CD4-positive, alpha-beta T cell treated with Interleukin-4 for 4 hours (primary cell): ENCODE data around the gene UBE2V1.
"Not testable (repeated sequence)": the region's sequence is repeated elsewhere in the genome, so short reads cannot be mapped to it uniquely, and the experiment has no call there.

ENCODE experiments used
- DNase-seq: peaks from one replicate; pipeline ENCODE4 v3.0.0-alpha.2; 2020

Gene UBE2V1

DNA sequence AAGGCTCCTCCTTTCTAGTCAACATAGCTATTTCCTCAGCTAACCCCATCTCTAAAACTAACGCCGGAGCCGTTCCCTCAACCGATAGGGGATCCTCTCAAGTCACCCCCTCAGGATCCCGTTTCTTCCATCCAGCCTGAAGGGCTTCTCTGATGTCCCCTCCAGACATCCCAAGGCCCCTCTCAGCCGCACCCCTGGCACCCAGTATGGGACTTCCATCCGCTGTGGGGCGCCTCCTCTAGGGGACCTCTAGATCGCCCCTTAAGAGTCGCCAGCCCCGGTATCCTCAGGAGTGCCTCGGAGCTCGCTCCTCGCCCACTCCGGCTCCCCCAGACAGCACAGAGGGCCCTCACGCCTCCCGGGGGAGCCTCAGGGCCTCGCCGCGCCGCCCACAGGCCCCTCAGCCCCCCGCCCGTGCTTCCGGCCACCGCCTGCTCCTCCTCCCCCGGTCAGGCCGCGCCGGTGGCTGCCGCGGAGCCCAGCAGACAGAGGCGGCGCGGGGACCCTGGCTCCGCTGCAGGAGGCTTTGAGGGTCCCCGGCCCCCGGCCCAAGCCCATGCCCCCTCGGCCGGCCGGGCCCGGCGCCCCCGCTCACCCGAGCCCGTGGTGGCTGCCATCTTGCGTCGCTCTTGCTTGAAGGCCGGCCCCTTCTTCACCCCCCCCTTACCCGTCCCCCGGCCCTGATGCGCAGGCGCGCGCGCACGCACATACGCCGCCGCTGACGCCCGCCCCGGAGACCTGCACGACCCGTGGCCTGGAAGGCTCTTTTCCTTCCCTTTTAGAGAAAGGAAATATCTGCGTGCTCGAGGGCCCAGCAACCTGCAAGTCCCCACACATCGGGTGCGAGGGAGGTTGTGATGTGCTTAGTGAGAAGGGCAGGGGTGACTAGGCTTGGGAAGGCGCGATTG lies at the start of gene UBE2V1:
UBE2V1 (minus strand) TSS at position 639 of the 908 bp plus-strand sequence; CDS start at position 617, 22 bp downstream.
- peak; percentile 86 for DNase-seq

DNA sequence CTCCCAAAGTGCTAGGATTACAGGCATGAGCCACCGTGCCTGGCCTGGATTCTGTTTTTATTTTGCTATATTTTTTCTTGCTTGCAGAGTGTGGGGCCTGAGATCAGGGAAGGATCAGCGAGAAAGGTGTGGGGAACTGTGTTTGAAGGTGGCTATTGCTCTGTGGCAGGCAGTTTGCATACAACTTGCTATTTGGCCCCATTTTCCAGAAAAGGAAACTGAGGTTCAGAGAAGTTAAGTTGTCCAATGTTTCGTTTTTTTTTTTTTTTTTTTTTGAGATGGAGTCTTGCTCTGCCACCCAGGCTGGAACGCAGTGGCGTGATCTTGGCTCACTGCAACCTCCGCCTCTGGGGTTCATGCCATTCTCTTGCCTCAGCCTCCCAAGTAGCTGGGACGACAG lies 48.5 kb upstream of the UBE2V1 start:
- not testable (repeated sequence) for DNase-seq

DNA sequence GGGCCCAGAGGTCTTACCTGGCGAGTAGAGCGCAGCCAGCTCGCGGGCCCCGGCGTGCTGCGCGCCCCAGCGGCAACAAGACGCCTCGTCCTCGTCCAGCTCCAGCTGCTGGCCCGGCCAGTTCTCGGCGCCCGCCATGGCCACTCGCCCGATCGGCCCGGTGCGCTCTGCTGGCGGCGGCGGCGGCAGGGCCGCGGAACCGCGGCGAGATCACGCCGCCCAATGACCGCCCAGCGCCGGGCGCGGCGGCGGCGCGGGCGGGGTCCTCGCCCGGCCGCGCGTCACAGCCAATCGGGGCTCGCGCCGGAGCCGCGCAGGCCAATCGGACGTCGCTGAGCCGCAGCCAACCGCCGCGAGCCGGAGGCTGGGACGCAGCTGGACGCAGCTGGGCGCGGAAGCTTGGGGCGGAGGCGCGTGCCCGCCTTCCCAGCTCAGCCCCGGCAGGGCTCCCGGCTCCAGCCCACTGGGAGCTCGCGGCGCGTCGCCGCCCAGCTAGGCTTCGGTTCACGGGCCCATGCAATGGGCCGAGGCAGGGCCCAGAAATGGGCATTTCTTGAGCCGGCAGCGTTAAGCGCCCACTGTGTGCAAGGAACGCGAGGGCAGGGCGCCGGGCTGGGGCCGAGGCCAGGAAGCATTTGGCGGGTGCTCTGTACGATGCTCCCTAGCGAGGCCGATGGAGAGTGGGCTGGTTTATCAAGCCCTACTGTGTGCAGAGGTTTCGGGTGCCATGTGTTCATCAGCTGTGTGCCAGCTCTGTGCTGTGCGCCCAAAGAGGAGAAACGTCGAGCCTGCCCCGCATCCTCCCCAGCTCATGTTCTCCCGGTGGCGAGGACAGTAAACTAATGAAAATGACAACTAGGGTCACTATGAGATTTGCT lies 40.8 kb upstream of the UBE2V1 start, which contains the start of gene PEDS1:
PEDS1 (minus strand) TSS at position 224 of the 878 bp plus-strand sequence; CDS start at position 138, 86 bp downstream.
- DNase-seq, result peak; percentile 76

DNA sequence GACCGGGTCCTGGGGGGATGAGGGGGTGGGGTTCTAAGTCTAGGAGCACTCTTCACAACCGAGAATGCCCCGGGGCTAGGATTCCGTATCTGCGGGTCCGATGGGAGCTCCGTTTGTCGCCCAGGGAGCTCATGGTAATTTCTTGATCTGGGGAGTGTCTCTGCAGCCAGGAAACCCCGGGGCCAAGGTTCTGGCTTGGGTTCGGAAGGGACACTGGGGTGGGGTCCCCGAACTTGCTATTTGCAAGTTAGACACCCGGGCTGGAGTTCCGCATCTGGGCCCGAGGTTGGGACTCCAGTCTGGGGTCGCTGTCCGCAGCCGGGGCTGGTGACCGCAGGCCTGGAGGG lies 40.2 kb upstream of the UBE2V1 start:
- DNase-seq, result no peak

DNA sequence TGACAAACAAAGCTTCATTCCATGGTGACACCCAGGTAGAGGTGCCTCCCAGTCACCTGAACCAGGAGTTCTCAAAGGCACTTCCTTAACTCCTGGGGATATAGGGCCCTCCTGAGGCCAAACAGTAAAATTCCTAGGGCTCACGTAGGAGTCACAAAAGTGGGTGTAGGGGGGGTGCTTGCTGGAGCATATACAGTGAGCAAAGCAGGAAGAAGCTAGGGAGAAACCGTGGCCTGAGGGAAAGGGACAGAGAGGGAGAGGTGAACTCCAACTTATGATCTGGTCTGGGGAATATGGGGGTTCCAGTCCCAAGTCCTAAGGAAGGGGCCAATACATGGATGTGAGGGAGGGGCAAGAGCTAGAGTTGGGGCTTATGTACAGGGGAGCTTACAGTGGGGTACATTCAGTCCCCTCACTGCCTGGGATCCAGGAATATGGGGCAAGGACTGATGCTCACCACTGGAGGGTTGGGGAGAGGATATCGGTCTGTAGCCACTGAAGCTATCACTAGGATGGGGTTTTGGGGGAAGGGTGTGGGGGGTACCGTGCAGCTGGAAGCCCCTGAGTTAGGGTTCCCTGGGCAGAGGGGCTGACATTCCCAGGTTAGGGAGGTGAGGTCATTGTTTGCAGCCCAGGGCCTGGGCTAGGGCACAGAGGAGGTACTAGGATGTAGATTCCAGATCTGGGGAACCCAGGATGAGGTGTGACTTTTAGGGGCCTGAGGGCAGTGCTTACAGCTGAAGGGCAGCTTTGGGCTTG lies 39.6 kb upstream of the UBE2V1 start:
- no peak for DNase-seq

DNA sequence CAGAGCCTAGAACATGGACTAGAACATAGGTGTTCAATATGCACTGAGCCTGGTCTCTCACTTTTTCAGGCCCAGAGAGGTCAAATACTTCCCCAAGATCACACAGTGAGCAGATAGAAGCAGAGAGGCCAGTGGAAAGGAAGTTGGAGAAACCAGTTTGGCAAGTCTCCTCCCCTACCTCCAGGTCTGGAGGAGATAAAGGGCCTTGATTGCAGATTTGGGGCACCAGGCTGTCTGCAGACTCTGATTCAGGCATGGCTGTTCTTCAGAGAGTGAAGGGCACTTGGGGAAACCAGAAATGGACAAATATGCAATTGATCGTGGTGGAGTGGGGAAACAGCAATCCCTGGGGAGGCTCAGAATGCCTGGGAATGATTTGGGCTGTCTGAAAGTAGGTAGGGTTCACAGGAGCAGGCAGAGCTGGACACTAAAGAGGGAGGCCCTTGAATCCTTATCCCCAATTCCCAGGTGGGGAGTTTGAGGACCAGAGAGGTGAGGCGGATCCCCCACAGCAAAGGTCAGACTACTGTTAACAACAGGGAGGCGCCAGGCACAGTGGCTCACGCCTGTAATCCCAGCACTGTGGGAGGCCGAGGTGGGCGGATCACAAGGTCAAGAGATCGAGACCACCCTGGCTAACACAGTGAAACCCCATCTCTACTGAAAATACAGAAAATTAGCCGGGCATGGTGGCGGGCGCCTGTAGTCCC lies 38.2 kb upstream of the UBE2V1 start:
- no peak for DNase-seq

DNA sequence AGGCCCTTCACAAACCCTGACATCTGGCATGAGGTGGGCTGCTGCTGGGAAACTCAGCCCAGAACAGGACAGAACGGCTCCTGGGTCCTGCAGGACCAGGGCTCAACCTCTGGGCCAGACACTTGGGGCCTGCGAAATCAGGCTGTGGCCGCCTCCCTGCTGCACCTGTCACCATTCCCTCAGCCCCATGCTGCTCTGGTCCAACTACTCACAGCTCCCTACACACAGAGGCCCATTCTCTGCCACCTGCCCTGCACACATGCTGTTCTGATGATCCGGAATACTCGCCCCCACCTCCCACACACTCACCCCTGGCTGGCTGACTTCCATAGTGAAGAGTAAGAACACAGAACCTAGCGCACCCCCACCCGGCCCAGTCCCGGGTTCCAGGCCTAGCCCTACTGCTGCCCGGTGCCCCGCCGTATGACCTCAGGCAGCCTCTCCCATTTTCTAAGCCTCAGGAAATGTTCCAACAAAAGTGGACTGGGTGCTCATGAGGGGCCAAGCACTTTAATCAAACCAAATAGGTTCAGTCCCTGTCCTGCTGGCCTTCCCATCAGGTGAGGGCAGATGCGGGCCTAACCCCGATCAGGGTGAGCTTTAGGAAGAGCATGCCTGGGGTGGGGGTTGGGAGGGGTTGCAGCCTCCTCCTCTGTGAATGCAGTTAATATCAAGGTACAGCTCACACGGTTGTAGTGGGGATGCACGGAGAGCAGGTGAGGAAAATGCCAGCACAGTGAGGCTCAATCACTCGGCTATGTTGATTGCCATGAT lies 36.7 kb upstream of the UBE2V1 start:
- no peak for DNase-seq

DNA sequence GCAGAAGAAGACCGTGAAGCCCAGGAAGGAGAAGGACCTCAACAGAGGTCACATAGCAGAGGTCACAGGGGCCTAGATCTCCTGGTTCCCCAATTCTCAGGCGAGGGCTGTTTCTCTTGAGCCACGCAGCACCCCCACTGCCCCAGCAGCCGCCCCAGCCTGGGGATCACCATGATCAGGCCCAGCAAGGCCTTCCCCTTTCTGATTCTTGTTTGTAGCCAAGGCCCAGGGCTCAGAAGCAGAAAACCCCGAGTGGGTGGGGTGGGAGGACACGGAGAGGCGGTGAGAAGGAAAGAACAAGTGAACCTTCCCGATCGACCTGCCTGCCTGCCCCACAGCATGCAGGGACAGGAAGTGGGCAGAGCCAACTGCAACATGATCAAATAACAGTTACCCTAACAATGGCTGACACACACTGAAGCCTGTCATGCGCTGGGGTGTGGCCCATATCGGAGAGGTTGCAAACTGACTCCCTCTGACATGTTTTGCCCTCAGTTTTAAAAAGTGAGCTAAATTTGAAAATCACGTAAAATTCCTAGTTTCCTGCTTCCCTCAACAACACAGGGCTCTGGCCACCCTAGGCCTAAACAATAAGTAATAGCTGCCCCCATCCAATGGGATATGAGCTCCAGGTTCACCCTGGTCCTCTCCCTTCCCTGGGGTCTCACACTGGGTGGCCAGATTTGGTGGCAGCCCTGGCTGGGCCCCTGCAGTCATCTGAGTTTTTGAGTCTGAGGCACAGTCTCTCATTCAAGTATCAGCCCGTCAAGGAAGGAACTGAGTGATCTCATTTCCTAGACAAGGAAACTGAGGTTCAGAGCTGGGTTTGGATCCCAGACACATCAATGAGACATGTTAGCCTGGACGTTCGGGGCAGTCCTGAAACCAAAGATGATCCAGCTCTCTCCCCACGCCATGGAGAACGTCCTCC lies 34.0 kb upstream of the UBE2V1 start:
- peak; percentile 89 for DNase-seq

DNA sequence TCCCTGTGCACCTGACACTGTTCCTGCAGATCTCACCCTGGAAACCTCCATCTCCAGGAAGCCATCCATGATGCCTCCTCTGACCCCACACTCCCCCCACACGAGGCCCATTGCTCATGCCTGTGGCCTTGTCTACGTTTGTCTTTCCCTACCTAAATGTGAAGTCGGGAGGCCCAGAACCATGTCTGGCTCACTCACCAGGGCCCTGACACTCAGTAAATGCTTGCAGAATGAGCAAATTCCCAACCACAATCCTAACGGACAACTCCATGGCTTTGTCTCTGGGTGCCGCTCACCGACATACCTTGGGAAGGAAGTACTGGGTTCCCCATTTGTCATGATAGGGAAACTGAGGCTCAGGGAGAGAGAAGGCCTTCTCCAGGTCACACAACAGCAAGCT lies 33.3 kb upstream of the UBE2V1 start:
- DNase-seq, result no peak

DNA sequence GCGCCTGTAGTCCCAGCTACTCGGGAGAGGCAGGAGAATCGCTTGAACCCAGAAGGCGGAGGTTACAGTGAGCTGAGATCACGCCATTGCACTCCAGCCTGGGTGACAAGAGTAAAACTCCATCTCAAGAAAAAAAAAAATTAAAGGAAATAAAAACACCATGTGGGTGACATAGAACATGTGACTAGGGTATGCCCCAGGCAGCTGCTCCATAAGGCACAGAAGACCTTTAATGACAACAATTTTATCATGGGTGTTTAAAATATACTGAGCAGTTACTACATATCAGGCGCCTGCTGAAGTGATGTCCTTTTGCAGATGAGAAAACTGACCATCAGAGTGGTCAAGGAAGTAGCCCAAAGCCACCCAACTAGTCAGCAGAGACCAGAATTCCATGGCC lies 32.6 kb upstream of the UBE2V1 start:
- DNase-seq, result no peak

DNA sequence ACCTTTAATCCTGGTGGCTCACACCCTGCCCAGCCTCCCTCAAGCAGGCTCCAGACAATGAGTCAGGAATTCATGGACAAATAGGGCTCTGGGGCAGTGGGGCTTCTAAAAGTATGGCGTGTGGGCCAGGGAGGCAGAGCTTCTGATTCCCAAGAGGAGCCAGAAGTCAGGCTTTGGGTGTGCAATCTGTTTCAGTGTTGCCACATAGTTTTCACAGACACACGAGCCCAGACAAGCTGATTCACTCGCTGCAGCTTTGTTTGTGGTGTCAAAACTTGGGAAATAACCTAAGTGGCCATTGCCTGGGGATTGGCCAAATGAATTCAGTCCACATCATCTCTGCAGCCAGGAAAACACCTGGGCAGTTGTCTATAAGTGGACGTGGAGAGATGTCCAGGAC lies 31.4 kb upstream of the UBE2V1 start:
- no peak for DNase-seq

DNA sequence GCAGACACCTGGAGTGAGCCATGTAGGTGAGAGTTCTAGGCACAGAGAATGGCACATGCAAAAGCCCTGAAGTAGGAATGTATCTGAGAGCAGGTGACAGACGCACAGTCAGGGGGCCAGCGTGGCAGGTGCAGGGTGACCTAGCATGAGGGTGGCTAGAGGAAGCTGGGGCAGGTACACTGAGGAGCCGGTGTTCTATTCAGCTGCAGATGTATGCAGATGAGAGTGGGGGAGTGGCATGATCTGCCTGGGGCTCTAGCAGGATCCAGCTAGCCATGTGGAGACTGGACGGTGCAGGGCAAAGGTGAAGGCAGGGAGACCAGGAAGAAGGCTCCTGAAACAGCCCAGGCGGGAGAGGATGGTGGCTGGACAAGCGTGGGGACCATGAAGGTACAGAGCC lies 29.9 kb upstream of the UBE2V1 start:
- no peak for DNase-seq

DNA sequence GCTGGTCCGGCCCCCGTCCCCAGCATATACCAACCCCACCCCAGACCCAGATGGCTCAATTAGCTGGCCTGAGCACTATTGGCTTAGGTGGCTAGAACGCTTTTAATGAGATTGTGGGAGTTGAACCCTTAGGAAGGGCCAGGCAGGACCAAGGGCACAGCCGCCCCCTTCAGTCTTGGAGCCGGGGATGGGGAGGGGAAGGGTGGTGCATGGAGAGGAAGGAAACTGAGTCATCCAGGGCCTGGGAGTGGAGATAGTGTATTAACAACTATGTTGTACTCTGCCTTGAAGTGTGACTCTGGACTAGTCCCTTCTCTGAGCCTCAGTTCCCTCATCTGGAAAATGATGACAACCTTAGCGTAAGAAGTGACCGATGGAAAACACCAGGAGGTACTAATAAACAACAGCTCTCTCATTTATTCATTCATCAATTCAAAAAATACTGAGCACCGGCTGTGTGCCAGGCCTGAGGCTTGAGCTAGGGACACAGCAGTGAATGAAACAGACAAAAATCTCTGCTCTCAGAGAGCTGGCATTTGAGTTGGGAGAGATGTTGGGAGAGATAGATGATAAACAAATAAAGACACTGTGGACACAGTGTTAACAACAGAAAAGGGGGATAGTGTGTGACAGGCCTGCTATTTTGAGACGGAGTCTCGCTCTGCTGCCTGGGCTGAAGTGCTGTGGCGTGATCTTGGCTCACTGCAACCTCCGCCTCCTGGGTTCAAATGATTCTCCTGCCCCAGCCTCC lies 29.0 kb upstream of the UBE2V1 start:
- DNase-seq, result no peak

DNA sequence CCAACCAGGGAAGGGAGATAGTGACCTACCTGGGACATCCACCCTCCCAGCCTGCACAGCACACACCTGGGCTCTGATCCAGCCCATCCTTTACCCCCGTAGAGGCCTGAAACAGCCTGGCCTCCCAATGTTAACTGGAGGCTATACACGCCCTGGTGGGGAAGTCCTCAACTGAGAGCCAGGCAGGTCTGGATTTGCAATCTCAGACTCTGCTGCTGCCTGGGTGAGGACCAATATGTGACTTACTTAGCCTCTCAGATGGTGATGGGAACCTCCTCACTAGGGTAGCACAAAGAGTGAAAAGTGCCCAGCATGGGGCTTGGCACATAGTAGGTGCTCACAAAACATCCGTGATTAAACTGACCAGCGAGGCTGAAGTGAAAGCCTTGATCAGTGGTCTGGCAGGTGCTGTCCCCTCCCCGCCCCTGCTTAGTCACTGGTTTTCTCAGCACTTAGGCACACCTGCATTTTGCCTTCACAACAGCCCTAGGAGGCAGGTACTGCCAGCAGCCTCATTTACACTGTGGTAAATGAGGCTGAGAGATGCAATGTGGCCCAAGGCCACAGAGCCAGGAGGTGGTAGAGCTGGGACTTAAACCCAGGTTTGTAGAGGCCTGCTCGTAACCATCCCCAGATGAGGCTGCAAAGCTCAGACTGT lies 28.2 kb upstream of the UBE2V1 start:
- DNase-seq, result no peak

DNA sequence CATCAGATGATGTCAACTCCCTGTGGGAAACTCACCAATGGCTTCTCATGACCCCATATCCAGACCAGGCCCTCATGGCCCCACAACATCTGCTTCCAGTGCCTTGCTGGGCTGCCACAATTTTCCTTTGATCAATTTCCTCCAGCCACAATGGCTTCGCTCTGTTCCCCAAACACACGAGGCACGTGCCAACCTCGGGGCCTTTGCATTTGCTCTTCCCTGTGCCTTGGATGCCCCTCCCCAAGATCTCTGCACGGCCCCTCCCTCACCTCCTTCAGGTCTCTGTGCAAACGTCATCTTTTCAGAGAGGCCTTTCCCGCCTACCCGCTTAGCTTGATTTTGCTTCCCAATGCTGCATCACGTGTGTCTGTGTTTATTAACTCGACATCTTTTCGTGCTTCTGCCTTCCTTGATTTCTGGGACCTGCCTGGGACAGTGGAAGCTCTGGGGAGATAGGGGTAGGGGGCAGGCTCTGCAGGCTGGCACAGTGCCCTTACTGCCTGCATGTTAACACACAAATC lies 27.4 kb upstream of the UBE2V1 start:
- DNase-seq, result no peak

DNA sequence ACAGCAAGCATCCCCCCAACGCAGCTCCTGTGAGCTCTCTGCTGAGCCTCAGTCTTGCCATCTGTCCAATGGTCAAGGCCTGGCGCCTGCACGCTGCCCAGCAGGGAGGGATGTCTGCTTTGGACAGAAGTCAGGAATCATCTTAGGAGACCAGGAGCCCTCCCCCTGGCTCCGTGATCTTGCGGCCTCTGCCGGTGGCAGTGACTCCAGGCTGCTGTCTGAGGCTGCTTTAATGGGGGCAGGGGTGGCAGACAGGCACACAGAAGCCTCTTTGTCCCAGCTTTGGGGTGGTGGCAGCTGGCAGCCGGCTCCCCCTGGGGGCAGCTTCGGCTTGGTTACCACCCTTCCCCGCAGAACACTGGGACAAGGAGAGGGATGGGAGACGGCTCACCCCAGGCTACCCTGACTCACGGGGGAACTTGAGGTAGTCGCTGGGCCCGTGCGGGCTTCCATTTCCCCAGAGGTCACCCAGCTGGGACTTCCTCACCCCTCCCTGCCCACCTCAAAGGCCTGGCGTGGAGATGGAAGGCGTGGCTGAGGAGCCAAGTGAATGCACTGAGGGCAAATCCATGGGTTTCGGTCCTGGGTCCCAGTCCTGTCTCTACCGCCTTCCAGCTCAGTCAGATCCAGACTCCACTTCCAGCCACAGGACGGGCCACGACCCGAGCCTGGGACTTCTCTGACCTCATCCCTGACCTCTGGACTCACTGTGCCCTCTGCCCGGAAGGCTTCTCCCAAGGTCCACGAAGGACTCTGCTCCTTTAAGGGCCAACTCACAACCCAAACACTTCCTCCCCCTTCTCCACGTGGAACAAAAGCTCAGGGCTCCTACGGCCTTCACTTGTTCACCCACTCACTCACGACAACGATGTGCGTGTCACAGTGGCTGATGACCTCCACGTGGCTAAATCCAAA lies 25.8 kb upstream of the UBE2V1 start:
- DNase-seq, result no peak

DNA sequence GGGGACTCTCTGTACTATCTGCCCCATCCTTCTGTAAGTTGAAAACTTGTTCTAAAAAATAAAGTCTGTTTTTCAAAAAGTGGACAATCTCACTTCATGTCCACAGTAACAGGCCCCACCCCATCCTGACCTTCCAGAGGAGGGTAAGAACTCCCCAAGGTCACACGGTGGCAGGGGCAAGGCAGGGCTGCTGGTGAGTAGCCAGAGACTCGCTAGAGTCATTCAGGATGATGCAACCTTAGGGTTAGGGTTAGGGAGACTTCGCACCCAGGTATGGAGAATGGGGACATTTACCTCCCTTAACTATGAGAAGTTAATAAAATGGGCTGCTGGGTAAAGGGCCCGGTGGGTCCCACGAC lies 25.1 kb upstream of the UBE2V1 start:
- no peak for DNase-seq

DNA sequence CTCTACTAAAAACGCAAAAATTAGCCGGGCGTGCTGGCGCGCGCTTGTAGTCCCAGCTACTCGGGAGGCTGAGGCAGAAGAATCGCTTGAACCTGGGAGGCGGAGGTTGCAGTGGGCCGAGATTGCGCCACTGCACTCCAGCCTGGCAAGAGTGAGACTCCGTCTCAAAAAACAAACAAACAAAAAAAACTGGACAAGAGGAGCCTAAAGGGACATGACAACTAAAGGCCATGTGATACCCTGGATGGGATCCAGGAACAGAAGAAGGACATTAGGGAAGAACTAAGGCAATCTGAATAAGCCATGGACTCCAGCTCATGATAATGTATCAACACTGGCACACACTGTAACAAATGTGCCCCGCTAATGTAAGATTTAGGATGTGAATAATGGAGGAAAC lies 24.8 kb upstream of the UBE2V1 start:
- DNase-seq, result not testable (repeated sequence)
